Mammary epithelial cell (primary cell): Measurements from ENCODE around the gene RGMB.

ENCODE experiments used
- CTCF ChIP-seq, 2 donors: IDR thresholded peaks in 1 of 2; conservative IDR thresholded peaks in 1 of 2; 2 replicates each; pipeline ENCODE4 v1.5.1; 2011 to 2012; ENCODE audit warnings: inconsistent platforms in 2 of 2, low read length in 2 of 2, mild to moderate bottlenecking in 2 of 2, control low read depth in 1 of 2, low read depth in 1 of 2; ENCODE audit not compliant: insufficient read depth in 1 of 2; ENCODE audit errors: extremely low read depth in 1 of 2
- EZH2 ChIP-seq: IDR thresholded peaks from 2 replicates; pipeline ENCODE4 v1.6.1; 2012; ENCODE audit warnings: low read length, inconsistent platforms, borderline replicate concordance

DNA sequence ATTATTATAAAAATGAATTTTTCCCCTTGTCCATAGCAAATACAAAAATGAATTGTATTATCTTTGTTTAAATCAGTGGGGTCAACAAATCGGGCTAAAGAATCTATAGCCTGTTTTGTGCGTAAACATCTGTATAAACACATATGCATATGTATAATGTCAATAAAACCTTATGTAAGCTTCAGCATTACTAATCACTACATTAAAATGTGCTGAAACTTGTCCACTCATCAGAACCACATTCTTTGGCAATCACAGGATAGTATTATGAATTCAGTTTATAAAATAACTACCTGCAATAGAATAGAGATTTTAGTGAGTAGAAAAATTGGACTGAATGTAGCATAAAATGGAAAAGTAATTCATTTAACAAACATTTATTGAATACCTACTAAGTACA, 30.6 kb downstream of the RGMB start:
- TF ChIP-seq EZH2 = no peak
- TF ChIP-seq CTCF (conservative IDR thresholded peaks at IDR 0.05 in 1 of 2, IDR thresholded peaks at IDR 0.05 in 1 of 2; ENCODE audit: extremely low read depth in 1 of 2, insufficient read depth in 1 of 2, low read depth in 1 of 2, low read length in 2 of 2) = no peak
